ENCODE data around the gene PDE3A. TPM values are rescaled to one million over a fixed set of nuclear protein-coding genes. Genes with fewer than 3 reads are reported as not detected.
A peak's percentile ranks its signal among the peaks of the same experiment; 100 is the strongest.
"Not testable (repeated sequence)": the region's sequence is repeated elsewhere in the genome, so short reads cannot be mapped to it uniquely, and the experiment has no call there.

PDE3A gene
- polyA plus RNA-seq, 4 donors: 20.5 to 36.7 (median 26.4) TPM

- DNase-seq (ENCODE audit: low read depth in 4 of 4, low spot score in 3 of 4): no peak
These were observed 222.2 kb downstream of the PDE3A start for GRCh38 chr12:20590570-20590969.

DNA sequence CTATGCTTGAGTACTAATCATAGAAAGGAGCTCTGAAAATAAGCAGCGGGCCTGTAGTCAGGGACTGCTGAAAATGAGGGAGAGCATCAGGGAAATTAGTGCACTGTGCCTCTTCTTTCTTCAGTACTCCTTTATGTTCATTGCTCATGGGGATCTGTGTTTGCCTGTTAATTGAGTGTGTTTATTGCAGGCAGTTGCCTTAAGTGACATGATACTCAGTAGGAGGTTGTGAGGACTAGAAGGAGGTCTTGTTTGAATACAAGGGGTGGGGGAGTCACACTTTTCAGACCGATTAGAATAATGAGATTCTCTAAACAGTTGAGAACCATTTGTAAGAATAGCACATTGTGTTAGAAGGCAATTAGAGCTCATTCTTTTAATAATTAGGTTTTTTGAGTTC, 224.2 kb downstream of the PDE3A start:
- no peak for DNase-seq (ENCODE audit: low read depth in 4 of 4, low spot score in 3 of 4)

GRCh38 chr12:20593611-20594010, 225.3 kb downstream of the PDE3A start:
- no peak for DNase-seq (ENCODE audit: low read depth in 4 of 4, low spot score in 3 of 4)

GRCh38 chr12:20596061-20596460, 227.7 kb downstream of the PDE3A start:
- DNase-seq (ENCODE audit: low read depth in 4 of 4, low spot score in 3 of 4): no peak

DNA sequence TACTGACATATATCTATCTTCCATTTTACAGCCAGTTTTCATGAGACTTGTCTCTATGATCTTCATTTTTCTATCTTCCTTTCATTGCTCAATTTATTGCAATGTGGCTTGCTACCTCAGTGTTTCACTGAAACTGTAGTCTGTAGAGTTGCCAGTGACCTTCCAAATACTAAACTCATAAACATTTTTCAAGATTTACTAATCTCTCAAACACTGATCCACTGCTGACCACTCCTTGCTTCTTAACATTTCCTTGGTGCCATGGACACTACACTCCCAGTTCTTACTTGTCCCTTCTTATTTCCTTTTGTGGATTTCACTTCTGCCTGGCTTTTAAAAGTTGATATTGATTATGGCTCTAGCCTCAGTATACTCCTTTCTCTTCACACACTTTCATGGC, 231.4 kb downstream of the PDE3A start:
- DNase-seq (ENCODE audit: low read depth in 4 of 4, low spot score in 3 of 4): no peak

DNA sequence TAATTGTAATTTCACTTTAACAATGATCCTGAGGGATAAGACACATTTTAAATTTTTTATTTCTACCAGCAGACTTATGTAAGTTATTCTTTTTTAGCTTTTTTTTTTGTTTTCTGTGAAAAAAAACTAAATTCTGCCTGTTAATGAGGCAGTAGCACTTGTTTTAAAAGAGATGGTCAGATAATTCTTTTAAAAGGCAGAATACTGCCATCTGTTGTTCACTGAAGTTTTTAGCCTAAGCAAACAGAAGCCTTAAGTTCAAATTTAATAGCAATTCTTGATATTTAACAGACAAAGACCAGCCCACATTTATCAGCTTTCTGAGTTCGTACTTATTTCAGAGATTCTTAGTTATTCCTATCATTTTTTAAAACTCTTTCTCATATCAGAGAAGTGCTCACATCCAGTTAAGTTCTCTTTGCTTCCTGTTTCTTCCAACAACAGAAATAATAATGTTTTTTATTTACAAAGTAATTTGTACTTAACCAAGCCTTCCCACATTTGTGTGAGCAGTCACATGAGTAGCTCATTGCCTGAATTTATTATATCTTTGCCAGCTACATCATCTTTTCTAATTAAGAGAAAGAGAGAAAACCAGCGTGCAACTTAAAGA, 233.4 kb downstream of the PDE3A start:
- DNase-seq (ENCODE audit: low read depth in 4 of 4, low spot score in 3 of 4): peak in 1 of 4 donors; percentile 12

DNA sequence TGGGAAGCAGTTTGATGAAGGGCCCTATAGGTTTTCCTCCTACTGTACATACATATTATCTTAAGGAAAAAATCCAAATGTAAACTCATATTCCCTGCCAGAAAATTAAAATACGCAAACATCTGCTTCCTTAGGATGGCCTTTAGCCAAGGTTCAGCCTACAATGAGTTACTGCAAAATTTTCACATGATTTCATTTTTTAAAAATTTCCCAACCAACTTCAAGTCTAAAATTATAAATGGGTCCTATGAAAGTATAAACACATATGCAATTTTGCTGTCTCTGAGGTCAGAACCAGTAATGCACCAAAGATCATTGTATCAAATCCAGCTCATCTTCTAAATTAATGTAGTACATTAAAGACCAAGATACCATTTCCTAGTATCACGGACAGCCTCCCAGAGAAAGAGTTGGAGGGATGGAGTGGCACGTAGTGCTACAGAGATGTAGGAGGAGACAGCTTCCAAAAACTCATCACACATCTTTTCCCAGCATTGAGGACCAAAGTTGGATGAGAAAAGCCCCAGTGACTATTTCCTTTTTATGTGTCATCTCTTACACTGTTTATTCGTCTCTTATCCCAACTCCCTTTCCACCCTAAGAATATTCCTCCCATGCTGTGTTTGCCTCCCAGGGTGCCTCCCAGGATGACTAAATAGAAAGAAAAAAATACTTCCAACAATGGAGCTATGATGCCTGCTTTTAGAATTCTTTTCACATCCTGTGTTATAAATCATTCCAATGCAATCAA, 234.5 kb downstream of the PDE3A start:
- no peak for DNase-seq (ENCODE audit: low read depth in 4 of 4, low spot score in 3 of 4)

GRCh38 chr12:20604408-20605067, 236.2 kb downstream of the PDE3A start:
- DNase-seq (ENCODE audit: low read depth in 4 of 4, low spot score in 3 of 4): no peak

- DNase-seq (ENCODE audit: low read depth in 4 of 4, low spot score in 3 of 4): not testable (repeated sequence)
These were observed 246.7 kb downstream of the PDE3A start for GRCh38 chr12:20615020-20615419.

DNA sequence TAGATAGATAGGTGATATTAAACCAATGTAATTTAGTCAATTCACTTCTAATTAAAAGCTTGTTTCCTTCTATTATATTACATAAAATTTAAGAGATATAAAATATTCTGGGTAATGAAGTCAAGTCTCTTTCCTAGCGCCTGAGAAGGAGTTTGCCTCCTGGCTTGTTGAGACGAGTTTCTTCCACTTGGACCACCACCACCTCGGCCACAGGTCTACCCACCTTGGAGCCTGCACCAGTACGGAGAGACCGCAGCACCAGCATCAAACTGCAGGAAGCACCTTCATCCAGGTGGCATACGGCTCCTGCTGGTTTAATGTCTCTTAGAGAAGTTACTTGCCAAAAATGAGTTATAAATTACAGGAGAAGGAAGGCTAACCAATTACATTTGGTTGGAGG, 247.8 kb downstream of the PDE3A start:
- no peak for DNase-seq (ENCODE audit: low read depth in 4 of 4, low spot score in 3 of 4)

DNA sequence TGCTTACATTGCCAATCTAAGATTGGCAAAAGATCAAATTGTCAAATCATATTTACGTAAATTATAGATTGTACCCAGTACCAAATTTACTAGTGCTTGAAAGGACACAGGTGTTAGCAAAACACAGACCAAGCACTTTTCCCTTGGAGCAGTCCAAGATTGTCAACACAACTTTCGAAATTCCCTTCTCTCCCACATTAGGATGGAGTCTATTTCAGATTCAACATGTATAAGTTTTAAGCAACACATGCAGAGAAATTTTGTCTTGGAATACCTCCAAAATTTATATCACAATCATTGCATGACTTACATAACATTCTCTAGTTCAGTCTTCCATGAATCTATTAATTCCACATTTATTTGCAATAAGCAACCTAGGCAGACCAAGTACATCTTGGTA, 251.9 kb downstream of the PDE3A start:
- DNase-seq (ENCODE audit: low read depth in 4 of 4, low spot score in 3 of 4): no peak

- DNase-seq (ENCODE audit: low read depth in 4 of 4, low spot score in 3 of 4): peak in 2 of 4 donors; percentile 22 to 35
These were observed 256.4 kb downstream of the PDE3A start for GRCh38 chr12:20624718-20625117.

GRCh38 chr12:20625531-20625930, 257.2 kb downstream of the PDE3A start:
- DNase-seq (ENCODE audit: low read depth in 4 of 4, low spot score in 3 of 4): no peak

- DNase-seq (ENCODE audit: low read depth in 4 of 4, low spot score in 3 of 4): no peak
These were observed 258.8 kb downstream of the PDE3A start for GRCh38 chr12:20627001-20627588.

DNA sequence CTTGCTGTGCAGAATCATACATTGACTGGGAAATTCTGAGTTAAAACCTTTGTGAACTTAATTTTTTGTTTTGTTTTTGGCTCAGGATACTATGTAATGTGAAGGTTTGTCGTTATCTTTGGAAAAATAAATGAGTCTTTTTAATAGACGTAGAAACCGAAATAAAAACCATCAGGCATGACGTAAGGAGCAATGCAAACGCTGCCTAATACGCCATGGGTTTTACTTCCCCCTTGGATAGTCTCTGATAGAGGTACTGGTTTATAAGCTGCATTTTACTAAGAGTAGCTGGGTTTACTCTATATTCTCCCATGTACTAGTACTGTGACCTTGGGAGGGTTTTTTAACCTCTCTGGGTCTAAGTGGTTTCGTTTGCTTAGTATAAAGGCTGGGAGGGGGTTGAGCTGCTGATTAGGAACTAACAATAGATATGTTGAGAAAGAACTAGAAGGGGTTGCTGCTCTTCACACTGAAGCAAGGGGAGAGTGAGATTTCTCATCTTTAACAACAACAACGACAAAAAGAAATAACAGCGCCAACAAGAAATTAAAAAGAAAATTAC, 260.0 kb downstream of the PDE3A start:
- no peak for DNase-seq (ENCODE audit: low read depth in 4 of 4, low spot score in 3 of 4)

DNA sequence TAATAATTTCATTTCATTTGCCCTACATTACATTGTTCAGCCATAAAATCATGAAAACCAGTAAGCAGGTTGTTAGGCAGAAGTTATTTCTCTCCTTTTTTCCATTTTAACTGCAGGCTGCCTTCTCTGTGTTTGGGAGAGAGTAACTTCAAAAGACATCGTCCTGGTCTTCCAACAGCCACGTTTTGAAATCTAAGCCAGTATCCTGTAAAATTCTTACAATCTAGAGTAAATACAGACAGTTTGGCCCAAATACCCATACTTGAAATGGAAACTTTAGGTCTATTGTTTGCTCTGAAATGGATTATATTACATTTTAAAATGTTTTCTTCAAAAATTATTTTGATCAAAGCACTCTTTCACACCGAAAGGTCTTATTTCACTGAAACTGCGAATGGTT, 260.7 kb downstream of the PDE3A start:
- DNase-seq (ENCODE audit: low read depth in 4 of 4, low spot score in 3 of 4): no peak

DNA sequence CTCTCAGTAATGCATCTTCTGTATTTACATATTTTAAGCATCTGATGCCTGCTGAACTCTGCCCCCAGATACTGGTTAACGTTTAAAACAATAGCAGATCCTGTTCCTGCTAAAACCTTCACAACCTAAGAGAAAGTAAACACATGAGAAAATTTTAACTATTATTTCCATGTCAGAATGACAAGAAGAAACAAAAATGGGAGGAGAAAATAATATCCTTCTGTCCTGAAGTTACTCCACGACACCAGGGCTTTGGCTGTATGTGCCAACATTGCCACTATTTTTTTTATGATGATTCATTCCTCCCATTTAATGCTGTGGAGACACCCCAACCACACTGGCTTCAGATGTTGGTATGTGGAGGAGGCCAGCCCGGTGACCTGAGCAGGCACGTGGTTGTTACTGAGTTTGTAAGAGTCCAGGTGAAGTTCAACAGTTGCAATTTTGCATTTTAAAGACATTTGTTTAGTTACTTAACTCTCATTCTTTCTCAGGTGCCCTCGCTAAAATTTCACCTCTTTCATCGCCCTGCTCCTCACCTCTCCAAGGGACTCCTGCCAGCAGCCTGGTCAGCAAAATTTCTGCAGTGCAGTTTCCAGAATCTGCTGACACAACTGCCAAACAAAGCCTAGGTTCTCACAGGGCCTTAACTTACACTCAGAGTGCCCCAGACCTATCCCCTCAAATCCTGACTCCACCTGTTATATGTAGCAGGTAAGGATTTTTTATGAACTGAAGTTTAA, 261.2 kb downstream of the PDE3A start:
- DNase-seq (ENCODE audit: low read depth in 4 of 4, low spot score in 3 of 4): no peak

GRCh38 chr12:20631711-20632110, 263.4 kb downstream of the PDE3A start:
- no peak for DNase-seq (ENCODE audit: low read depth in 4 of 4, low spot score in 3 of 4)

DNA sequence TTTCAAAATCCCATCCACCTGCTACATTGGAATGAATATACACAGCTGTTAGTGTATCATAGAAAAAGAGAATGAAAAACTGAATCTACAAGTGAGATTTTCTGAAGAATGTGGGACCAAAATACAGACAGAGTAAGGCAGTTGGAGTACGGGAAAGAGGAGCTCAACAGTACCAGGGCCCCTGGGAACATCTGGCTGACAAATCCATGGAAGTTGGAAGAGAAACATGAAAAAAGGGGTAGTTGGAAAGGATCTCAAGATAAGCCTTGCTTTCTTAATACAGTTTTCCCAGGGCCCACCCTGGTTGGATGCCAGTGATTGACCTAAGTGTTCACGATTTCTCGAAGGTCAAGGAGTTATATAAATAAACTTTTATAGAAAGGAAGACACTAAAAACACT, 272.8 kb downstream of the PDE3A start:
- DNase-seq (ENCODE audit: low read depth in 4 of 4, low spot score in 3 of 4): no peak

DNA sequence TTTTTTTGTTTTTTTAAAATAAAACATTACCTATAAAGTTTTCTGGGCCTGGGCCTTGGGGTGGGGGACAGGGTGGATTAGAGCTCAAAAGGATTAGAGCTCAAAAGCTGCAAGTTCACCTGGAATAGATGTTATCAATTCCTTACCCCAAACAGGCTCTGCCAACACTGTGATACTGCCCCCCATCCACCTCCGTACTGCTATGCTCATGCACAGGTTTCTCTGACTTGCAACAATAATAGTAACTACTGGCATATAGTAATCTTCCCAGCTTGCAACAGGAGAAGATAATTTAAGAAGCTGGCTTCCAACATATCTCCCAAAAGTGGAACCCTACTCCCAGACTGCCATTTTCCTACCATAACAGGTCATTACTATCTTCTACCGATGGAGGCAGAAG, 275.5 kb downstream of the PDE3A start:
- no peak for DNase-seq (ENCODE audit: low read depth in 4 of 4, low spot score in 3 of 4)
